ENCODE data around the gene HOXC12.

The HOXC12 gene

GRCh38 chr12:54008260-54008552 lies 53.5 kb downstream of the HOXC12 start:
- peaks cover 99 to 100% (median 100%) of the 10 kb centered on the region in 11 experiments for H3K27me3 ChIP-seq
- no peak overlapping the region for H3K9ac ChIP-seq
- peaks cover 0 to 5% (median 0%) of the 10 kb centered on the region in 11 experiments; a peak in 3 of 22 replicates for H3K9me3 ChIP-seq (replicated peaks in 1 of 11)
- TF ChIP-seq Cebpa-rat (IDR thresholded peaks at IDR 0.05), result no peak
- H3K27ac ChIP-seq, result no peak overlapping the region
- H4K20me1 ChIP-seq, result peaks cover 0 to 93% (median 84%) of the 10 kb centered on the region in 11 experiments; a peak in 18 of 22 replicates
- H3K4me3 ChIP-seq, result no peak overlapping the region
- H3K4me2 ChIP-seq, result no peak overlapping the region
- no peaks in the 10 kb centered on the region for H3K36me3 ChIP-seq
- peaks cover 0 to 17% (median 10%) of the 10 kb centered on the region in 10 experiments; a peak in 14 of 20 replicates for H3K4me1 ChIP-seq

Measured in BLaER1 treated with 17β-estradiol and CSF1 and Interleukin-3, amounts not matched to agents 10 nM and 100 nM (cell line).